Adipose tissue (tissue), 3 donors: ENCODE data around the gene ENO2. TPM values are rescaled to one million over a fixed set of nuclear protein-coding genes. Genes with fewer than 3 reads are reported as not detected.
A peak's percentile ranks its signal among the peaks of the same experiment; 100 is the strongest.

Experiments used
- H3K27ac ChIP-seq: one replicate; pipeline ENCODE4 v1.5.1; 2013; ENCODE audit warnings: low read depth, low read length
- WGBS, 3 donors: extraction: QIAGEN DNeasy Blood & Tissue Kit; methylation state at CpG; one replicate each; pipeline ENCODE4 v1.1.7; 2013; 5-methylcytosine and 5-hydroxymethylcytosine counted together
- polyA plus RNA-seq, 3 donors: library from polyadenylated mRNA; stranded (reverse); fragments of 200-250 nt; gene quantifications; one replicate each; pipeline ENCODE4 v1.2.3, GENCODE V29; 2013
- donor health status: healthy with polysubstance abuse.
- donor health status: Bipolar disorder and iron deficiency.
- donor health status: healthy.

Gene ENO2
- polyA plus RNA-seq, 3 donors: 2.6 to 11.9 (median 4.1) TPM

DNA sequence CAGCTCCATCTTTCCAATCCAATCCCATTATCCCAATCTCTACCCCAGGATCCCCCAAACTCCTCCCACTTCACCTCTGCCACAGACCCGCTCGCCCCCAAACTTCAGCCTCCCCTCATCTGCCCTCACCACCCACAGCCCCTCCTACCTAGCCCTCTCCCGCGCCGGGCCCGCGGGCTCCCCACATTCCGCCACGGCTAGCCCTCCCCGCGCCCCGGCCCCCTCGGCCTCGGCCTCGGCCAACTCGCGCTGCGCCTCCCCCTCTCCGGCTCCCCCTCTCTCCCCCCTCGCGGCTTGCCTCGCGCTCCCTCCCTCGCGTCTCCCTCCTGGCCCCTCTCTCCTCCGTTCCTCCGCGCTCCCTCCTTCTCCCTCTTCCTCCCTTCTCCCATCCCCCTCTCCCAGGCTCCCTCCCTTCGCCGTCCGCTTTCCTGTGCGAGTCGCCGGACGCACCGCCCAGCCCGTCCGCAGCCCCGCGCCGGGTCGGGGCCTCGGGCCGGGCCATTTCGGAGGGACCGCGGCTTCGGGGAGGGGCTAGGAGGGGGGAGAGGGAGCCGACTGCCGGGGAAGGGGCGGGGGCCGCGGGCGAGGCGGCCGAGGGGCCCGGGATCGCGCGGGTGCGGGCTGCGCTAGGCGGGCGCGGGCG, 13.1 kb downstream of the ENO2 start, which contains the start of gene ATN1:
ATN1 (plus strand) TSS at position 581 of the 643 bp plus-strand sequence. CDS start 6,043 bp downstream, outside the sequence.
- WGBS, 3 donors: 0 to 1% (median 1%) methylated on average over 49 to 66 of the region's 66 CpGs

DNA sequence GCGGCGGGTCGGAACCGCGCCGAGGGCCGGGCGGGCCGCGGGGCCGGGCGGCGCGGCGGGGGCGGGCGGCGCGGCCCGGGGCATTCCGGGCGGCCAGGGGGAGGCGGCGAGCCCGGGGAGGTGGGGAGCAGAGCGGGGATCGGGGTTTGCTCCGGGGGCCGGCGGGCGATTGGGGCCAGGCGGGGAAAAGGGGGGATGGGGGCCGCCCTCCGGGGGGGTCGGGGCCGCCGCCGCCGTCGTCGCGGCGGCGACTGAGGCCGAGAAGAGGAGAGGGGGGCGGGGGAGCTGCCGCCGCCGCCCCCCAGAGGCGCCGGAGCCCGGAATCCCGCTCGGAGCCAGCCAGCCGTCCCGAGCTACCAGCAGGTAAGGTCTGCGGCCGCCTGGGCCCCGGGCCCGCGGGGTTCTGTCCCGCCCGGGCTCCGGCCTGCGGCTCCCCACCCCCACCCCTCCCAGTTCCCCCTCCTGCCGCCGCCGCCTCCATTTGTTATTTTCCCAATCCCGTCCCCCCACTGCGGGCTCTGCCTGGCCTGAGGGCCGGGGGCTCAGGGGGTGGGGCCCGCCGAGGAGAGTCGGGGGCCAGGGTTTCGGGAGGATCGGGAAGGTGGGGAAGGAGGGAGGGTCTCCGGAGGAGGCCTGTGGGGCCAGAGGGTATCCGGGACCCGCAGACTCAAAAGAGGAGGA, 13.8 kb downstream of the ENO2 start:
- WGBS, 3 donors: 0 to 1% (median 1%) methylated on average over 29 to 71 of the region's 79 CpGs
- peak overlapping the region; percentile 77 for H3K27ac ChIP-seq

More for the DNA sequence above, 13.1 kb downstream of the ENO2 start, which contains the start of gene ATN1:
- peak within 1 kb of the TSS; percentile 77 for H3K27ac ChIP-seq

DNA sequence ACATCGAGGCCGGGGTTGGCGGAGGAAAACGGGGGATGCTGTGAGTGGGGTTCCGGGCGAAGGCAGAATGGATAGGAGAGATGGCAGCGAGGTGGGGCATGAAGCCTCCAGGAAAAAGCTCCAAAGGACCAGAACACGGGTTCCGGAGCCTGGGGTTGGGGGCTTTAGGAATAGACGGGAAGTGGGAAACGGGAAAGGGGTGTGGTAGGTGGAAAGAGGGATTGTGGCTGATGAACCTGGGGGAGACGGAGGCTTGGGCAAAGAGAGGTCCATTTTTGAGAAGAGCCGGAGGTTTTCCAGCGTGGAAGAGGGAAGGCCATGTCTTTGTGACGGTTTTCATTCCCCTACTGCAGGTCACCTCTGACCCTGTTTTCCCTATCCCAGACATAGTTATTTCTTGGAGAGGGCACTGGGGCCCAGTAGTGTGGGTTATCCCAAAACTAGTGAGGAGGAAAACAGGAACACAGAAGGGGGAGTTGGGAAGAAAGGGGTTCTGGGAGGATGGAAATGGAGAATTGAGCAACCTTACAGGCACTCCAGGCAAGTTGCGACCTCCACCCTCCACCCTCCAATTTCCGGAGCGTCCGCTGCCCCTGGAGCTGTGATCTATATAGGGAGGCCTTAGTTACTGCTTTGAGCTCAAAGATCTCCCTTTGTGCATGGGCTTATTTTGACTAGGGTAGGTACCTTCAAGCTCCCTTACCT, 14.5 kb downstream of the ENO2 start:
- 10 to 11% (median 11%) methylated on average over 19 of the region's 19 CpGs for WGBS, 3 donors
- peak overlapping the region; percentile 77 for H3K27ac ChIP-seq

DNA sequence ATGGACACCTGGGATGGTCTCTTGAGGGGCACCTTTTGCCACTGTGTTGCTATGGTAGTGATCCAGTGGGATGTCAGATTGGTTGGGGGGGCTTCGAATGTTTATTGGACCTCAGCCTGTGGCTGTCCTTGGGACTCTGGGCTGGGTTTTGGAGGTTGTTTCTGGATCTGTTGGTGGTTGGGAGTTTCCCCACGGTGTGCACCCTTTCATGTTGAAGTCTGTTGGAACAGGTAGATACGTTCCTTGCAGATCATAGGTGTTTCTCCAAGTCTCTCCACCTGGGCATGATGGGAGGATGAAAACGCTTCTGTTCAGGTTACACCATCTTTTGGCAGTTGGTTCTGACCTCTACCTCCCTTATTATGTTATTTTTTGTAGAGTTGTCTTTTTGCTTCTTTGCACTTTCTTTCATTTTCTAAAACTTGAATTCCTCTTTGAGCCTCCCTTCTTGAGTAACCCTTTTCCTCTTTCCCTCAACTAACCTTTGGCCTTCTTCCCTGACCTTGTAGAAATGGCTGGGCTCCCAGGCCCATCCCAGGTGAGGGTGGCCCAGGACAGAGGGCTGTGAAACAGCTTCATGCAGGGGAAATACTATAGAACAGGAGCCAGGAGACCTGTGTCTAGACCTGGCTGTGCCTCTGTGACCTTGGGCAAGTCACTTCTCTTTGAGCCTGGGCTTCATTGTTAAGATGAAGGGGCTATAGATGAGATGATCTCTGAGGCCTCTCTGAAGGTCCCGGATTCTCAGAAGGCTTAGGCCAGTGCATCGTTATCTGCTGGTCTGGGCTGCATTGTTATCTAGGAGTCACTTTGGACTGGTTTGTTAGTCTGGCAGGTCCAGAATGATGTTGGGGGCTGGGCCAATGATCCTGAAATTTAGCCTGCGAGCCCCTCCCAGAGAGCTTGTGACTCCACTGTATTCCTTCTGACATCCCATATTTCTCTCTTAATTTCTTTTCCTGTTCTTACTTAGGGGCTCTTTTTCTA, 15.4 kb downstream of the ENO2 start:
- WGBS, 3 donors: 33 to 46% (median 44%) methylated on average over 7 of the region's 7 CpGs
- H3K27ac ChIP-seq: no peak overlapping the region

DNA sequence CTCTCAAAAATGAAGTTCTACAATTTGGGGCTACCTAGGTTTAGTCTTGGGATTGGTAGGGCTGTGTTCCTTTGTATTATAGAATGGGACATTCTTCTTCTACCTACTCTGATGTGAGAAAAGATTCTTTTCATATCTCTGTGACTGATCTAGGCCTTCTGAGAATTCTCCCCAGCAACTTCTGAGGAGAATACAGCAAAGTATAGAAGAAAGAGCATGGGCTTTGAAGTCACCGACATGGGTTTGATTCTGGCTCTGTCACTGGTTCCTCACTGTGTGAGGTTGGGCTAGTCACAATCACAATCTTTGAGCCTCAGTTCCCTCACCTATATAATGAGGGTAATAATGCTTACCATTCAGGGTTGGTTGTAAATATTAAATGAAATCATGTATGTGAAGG, 18.4 kb downstream of the ENO2 start:
- 50 to 69% (median 58%) methylated on average over 1 of the region's 1 CpG for WGBS, 3 donors
- H3K27ac ChIP-seq: no peak overlapping the region

DNA sequence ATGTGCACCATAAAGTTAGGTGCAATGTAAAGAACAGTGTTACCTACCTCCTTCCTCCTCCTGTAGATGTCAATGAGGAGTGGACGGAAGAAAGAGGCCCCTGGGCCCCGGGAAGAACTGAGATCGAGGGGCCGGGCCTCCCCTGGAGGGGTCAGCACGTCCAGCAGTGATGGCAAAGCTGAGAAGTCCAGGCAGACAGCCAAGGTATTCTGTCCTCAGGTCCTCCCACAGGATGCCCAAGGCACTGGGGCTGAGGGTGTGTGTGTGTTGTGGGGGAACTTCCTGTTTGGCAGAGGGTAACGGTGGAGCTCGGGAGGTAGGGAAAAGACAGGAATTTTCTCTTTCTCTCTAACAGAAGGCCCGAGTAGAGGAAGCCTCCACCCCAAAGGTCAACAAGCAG, 19.7 kb downstream of the ENO2 start:
- WGBS, 3 donors: 27 to 55% (median 40%) methylated on average over 8 of the region's 8 CpGs

DNA sequence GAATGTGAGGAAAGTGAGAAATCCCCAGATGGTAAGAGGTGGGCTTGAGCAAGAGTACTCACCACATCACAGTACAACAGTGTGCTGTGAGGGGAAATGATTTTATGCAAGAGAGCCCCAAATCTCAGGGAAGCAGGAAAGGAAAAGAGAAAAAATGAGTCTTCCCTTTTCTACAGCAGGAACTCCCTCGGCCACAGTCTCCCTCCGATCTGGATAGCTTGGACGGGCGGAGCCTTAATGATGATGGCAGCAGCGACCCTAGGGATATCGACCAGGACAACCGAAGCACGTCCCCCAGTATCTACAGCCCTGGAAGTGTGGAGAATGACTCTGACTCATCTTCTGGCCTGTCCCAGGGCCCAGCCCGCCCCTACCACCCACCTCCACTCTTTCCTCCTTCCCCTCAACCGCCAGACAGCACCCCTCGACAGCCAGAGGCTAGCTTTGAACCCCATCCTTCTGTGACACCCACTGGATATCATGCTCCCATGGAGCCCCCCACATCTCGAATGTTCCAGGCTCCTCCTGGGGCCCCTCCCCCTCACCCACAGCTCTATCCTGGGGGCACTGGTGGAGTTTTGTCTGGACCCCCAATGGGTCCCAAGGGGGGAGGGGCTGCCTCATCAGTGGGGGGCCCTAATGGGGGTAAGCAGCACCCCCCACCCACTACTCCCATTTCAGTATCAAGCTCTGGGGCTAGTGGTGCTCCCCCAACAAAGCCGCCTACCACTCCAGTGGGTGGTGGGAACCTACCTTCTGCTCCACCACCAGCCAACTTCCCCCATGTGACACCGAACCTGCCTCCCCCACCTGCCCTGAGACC, 21.2 kb downstream of the ENO2 start:
- H3K27ac ChIP-seq: no peak overlapping the region
- WGBS, 3 donors: 36 to 81% (median 52%) methylated on average over 14 of the region's 14 CpGs

More for the DNA sequence above, 19.7 kb downstream of the ENO2 start:
- H3K27ac ChIP-seq: no peak overlapping the region

DNA sequence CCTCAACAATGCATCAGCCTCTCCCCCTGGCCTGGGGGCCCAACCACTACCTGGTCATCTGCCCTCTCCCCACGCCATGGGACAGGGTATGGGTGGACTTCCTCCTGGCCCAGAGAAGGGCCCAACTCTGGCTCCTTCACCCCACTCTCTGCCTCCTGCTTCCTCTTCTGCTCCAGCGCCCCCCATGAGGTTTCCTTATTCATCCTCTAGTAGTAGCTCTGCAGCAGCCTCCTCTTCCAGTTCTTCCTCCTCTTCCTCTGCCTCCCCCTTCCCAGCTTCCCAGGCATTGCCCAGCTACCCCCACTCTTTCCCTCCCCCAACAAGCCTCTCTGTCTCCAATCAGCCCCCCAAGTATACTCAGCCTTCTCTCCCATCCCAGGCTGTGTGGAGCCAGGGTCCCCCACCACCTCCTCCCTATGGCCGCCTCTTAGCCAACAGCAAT, 21.8 kb downstream of the ENO2 start:
- no peak overlapping the region for H3K27ac ChIP-seq
- 65 to 84% (median 67%) methylated on average over 3 of the region's 3 CpGs for WGBS, 3 donors

DNA sequence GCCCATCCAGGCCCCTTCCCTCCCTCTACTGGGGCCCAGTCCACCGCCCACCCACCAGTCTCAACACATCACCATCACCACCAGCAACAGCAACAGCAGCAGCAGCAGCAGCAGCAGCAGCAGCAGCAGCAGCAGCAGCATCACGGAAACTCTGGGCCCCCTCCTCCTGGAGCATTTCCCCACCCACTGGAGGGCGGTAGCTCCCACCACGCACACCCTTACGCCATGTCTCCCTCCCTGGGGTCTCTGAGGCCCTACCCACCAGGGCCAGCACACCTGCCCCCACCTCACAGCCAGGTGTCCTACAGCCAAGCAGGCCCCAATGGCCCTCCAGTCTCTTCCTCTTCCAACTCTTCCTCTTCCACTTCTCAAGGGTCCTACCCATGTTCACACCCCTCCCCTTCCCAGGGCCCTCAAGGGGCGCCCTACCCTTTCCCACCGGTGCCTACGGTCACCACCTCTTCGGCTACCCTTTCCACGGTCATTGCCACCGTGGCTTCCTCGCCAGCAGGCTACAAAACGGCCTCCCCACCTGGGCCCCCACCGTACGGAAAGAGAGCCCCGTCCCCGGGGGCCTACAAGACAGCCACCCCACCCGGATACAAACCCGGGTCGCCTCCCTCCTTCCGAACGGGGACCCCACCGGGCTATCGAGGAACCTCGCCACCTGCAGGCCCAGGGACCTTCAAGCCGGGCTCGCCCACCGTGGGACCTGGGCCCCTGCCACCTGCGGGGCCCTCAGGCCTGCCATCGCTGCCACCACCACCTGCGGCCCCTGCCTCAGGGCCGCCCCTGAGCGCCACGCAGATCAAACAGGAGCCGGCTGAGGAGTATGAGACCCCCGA, 22.5 kb downstream of the ENO2 start:
- 20 to 30% (median 29%) methylated on average over 33 to 36 of the region's 36 CpGs for WGBS, 3 donors
- H3K27ac ChIP-seq: peak overlapping the region; percentile 21

DNA sequence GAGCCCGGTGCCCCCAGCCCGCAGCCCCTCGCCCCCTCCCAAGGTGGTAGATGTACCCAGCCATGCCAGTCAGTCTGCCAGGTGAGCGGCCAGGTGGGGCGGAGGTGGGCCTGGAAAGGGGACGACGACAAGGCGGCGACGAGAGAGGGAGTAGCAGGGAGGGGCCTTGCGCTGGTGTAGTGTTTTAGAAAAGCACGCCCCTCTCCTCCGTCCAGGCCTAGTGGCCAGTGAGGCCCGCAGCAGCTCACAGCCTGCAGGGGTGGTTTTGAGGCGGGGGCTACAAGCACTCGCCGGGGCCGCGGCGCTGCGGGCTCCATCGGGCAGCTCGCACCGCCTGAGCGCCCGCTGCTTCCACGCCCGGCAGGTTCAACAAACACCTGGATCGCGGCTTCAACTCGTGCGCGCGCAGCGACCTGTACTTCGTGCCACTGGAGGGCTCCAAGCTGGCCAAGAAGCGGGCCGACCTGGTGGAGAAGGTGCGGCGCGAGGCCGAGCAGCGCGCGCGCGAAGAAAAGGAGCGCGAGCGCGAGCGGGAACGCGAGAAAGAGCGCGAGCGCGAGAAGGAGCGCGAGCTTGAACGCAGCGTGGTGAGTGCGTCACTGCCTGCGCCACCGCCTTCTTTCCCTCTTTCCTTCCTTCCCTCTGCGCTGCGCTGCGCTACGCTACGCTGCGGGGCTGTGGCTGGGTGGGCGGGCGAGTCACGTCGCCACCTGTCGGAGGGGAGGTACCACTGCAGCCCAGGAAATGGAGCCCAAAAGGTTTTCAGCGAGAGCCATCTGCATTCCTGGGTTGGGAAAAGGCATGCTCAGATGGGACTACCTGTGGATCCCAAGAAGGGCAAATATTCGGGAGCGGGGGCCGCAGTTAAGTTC, 23.3 kb downstream of the ENO2 start:
- 1 to 3% (median 1%) methylated on average over 73 to 80 of the region's 80 CpGs for WGBS, 3 donors
- peak overlapping the region; percentile 21 for H3K27ac ChIP-seq

DNA sequence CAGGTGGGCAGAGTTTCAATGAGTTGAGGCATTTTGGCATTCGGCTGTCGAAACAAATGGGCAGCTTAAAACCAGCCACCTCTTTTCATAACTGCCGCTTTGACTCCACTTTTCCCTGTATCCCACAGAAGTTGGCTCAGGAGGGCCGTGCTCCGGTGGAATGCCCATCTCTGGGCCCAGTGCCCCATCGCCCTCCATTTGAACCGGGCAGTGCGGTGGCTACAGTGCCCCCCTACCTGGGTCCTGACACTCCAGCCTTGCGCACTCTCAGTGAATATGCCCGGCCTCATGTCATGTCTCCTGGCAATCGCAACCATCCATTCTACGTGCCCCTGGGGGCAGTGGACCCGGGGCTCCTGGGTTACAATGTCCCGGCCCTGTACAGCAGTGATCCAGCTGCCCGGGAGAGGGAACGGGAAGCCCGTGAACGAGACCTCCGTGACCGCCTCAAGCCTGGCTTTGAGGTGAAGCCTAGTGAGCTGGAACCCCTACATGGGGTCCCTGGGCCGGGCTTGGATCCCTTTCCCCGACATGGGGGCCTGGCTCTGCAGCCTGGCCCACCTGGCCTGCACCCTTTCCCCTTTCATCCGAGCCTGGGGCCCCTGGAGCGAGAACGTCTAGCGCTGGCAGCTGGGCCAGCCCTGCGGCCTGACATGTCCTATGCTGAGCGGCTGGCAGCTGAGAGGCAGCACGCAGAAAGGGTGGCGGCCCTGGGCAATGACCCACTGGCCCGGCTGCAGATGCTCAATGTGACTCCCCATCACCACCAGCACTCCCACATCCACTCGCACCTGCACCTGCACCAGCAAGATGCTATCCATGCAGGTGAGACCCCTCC, 24.2 kb downstream of the ENO2 start:
- 77 to 81% (median 79%) methylated on average over 31 to 32 of the region's 32 CpGs for WGBS, 3 donors
- no peak overlapping the region for H3K27ac ChIP-seq

DNA sequence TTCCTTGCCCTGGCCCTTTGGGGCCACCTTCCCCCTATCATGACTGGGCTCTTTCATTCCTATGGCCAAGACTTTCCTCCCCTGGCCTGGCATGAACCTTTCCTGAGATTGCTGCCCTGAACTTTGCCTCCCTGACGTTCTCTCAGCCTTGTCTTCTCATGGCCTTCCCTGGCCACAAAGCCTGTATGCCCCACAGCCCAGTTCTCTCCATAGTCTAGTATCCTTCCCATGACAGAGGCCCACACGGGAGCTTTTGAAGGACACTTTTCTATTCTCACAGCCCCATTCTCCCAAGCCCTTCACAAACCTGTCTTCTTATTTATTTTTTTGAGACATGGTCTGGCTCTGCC, 24.8 kb downstream of the ENO2 start:
- WGBS, 3 donors: 54 to 75% (median 64%) methylated on average over 2 of the region's 2 CpGs
- no peak overlapping the region for H3K27ac ChIP-seq

DNA sequence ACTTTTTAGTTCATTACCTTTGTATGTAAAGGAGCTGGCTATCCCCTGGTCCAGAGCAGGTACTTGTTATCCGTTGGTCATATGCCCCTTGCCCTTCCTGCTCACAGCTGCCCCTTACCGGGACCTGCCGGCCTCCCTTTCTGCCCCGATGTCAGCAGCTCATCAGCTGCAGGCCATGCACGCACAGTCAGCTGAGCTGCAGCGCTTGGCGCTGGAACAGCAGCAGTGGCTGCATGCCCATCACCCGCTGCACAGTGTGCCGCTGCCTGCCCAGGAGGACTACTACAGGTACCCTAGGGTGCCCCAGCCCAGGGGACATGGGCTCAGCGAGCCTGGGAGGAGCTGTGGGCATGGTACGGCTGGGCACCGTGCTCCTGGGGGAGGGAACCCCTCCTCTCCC, 26.9 kb downstream of the ENO2 start:
- WGBS, 3 donors: 81 to 92% (median 82%) methylated on average over 12 of the region's 12 CpGs
- H3K27ac ChIP-seq: no peak overlapping the region

DNA sequence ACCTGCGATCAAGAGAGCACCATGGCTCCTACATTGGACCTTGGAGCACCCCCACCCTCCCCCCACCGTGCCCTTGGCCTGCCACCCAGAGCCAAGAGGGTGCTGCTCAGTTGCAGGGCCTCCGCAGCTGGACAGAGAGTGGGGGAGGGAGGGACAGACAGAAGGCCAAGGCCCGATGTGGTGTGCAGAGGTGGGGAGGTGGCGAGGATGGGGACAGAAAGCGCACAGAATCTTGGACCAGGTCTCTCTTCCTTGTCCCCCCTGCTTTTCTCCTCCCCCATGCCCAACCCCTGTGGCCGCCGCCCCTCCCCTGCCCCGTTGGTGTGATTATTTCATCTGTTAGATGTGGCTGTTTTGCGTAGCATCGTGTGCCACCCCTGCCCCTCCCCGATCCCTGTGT, 27.4 kb downstream of the ENO2 start:
- WGBS, 3 donors: 67 to 85% (median 84%) methylated on average over 12 of the region's 12 CpGs
- no peak overlapping the region for H3K27ac ChIP-seq

DNA sequence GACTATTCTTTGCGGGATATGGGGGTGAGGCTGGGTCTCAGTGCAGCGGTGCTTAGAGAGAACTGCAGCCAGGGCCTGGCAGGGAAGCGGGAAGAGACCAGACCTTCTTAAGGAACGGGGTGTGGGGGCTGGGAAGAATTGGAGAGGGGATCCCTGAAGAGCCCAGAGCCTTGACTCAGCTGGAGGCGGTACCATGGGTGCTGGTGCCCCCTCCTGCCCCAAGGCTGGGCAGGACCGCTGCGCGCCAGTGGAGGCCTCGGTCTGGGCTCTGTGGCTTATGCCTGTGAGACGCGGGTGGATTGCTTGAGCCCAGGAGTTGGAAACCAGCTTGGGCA, 27.9 kb downstream of the ENO2 start:
- no peak overlapping the region for H3K27ac ChIP-seq
- 81 to 86% (median 83%) methylated on average over 9 to 11 of the region's 11 CpGs for WGBS, 3 donors
